HCT116 (cell line): ENCODE results near the gene CYP46A1. TPM values are rescaled to one million over a fixed set of nuclear protein-coding genes. Genes with fewer than 3 reads are reported as not detected.

Source experiments
- ATAC-seq: fragments of 200-7000 bp; cut with Tn5 transposase; 2 replicates; pipeline ENCODE4 v1.9.1; 2020; ENCODE audit warnings: mild to moderate bottlenecking, moderate library complexity
- BruUV-seq: library from RNA; stranded (reverse); fragments of 400-500 nt; replicated peaks from 2 replicates; lab custom pipeline; 2021; lab: Mats Ljungman, UMichigan
- CTCF ChIA-PET: fragments of 300-600 bp; sonication (Branson Sonifier 250); formaldehyde crosslinking; loops from one replicate; lab custom pipeline; 2021; ENCODE audit warnings: antibody characterized with exemption; lab: Charles Lee
- POLR2A ChIA-PET: fragments of 300-600, 350-600 bp; sonication (Branson Sonifier 250); formaldehyde crosslinking; loops from one replicate; lab custom pipeline; 2021; ENCODE audit warnings: antibody characterized with exemption; lab: Charles Lee
- RAD21 ChIA-PET, 2 experiments: fragments of 300-600 bp; sonication (Branson Sonifier 250); formaldehyde crosslinking; loops; one replicate each; lab custom pipeline; 2023; ENCODE audit warnings: low total read pairs in 2 of 2; ENCODE audit not compliant: uncharacterized antibody in 2 of 2, unreplicated experiment in 2 of 2, low non-redundant PET in 1 of 2; lab: Charles Lee
- DNase-seq: peaks from one replicate; pipeline ENCODE4 v3.0.0-alpha.2; 2010; ENCODE audit warnings: low read depth, low spot score
- H2AFZ ChIP-seq: fragments of 200-600 bp; shearing (Covaris generic), sonication (generic); 2 replicates; pipeline ENCODE4 v1.6.1; 2017; ENCODE audit warnings: low read depth, mixed run types, mixed read lengths, antibody characterized with exemption, low read length; ENCODE audit not compliant: poor library complexity, severe bottlenecking
- H3K27ac ChIP-seq: 2 replicates; pipeline ENCODE4 v1.5.1; 2012; ENCODE audit warnings: low read depth, low read length
- H3K27me3 ChIP-seq: fragments of 200-600 bp; sonication (generic); 2 replicates; pipeline ENCODE4 v1.6.1; 2016; ENCODE audit warnings: mixed run types, low read length, mixed read lengths; ENCODE audit not compliant: insufficient read depth
- H3K36me3 ChIP-seq, 2 experiments: fragments of 200-500 bp in 1 of 2; fragments of 200-600 bp in 1 of 2; sonication (Bioruptor generic) in 1 of 2; sonication (generic) in 1 of 2; 2 replicates each; pipeline versions ENCODE4 v1.5.1 to v1.6.1; 2014 to 2016; ENCODE audit warnings: low read length in 2 of 2, inconsistent platforms in 1 of 2, mixed read lengths in 1 of 2, mixed run types in 1 of 2; ENCODE audit not compliant: insufficient read depth in 2 of 2, control insufficient read depth in 1 of 2
- H3K4me1 ChIP-seq, 2 experiments: fragments of 200-600 bp in 1 of 2; sonication (generic) in 1 of 2; 2 replicates each; pipeline versions ENCODE4 v1.5.1 to v1.6.1; 2012 to 2017; ENCODE audit warnings: low read length in 2 of 2, inconsistent platforms in 1 of 2, mild to moderate bottlenecking in 1 of 2, mixed read lengths in 1 of 2, mixed run types in 1 of 2, moderate library complexity in 1 of 2; ENCODE audit not compliant: insufficient read depth in 2 of 2, control insufficient read depth in 1 of 2
- H3K4me2 ChIP-seq: fragments of 200-600 bp; sonication (generic); 2 replicates; pipeline ENCODE4 v1.6.1; 2017; ENCODE audit warnings: mixed run types, low read length, mixed read lengths
- H3K4me3 ChIP-seq, 2 experiments: fragments of 200-600 bp in 1 of 2; sonication (generic) in 1 of 2; replicated peaks in 1 of 2; 2 replicates each; pipeline ENCODE4 v1.5.1; 2011 to 2016; ENCODE audit warnings: low read length in 2 of 2, control low read depth in 1 of 2, low read depth in 1 of 2, mild to moderate bottlenecking in 1 of 2, mixed read lengths in 1 of 2, mixed run types in 1 of 2
- H3K79me2 ChIP-seq: fragments of 200-600 bp; sonication (generic); 2 replicates; pipeline ENCODE4 v1.6.1; 2017; ENCODE audit warnings: mild to moderate bottlenecking, mixed run types, low read length, moderate library complexity, mixed read lengths; ENCODE audit not compliant: insufficient read depth
- H3K9ac ChIP-seq: fragments of 200-600 bp; sonication (generic); 2 replicates; pipeline ENCODE4 v1.6.1; 2016; ENCODE audit warnings: low read length, mixed read lengths
- H3K9me2 ChIP-seq: fragments of 200-600 bp; sonication (generic), shearing (Covaris generic); 2 replicates; pipeline ENCODE4 v1.6.1; 2017; ENCODE audit warnings: mixed run types, mild to moderate bottlenecking, moderate library complexity; ENCODE audit not compliant: insufficient read depth
- H3K9me3 ChIP-seq, 2 experiments: fragments of 200-500 bp in 1 of 2; fragments of 200-600 bp in 1 of 2; sonication (Bioruptor generic) in 1 of 2; sonication (generic) in 1 of 2; 2 replicates each; pipeline ENCODE4 v1.6.1; 2014 to 2017; ENCODE audit warnings: low read length in 2 of 2, mixed read lengths in 2 of 2, inconsistent platforms in 1 of 2, low read depth in 1 of 2, mild to moderate bottlenecking in 1 of 2, mixed run types in 1 of 2, moderate library complexity in 1 of 2; ENCODE audit not compliant: control insufficient read depth in 1 of 2, insufficient read depth in 1 of 2
- H4K20me1 ChIP-seq: fragments of 200-600 bp; sonication (generic), shearing (Covaris generic); 2 replicates; pipeline ENCODE4 v1.6.1; 2017; ENCODE audit warnings: mixed run types, mild to moderate bottlenecking, moderate library complexity; ENCODE audit not compliant: insufficient read depth
- ATF3 ChIP-seq: IDR thresholded peaks from 2 replicates; pipeline ENCODE4 v1.6.1; 2012
- CBX3 ChIP-seq: IDR thresholded peaks from 2 replicates; pipeline ENCODE4 v1.6.1; 2012; ENCODE audit warnings: low read depth
- CEBPB ChIP-seq: IDR thresholded peaks from 2 replicates; pipeline ENCODE4 v1.6.1; 2012; ENCODE audit warnings: low read depth
- EGR1 ChIP-seq: IDR thresholded peaks from 2 replicates; pipeline ENCODE4 v1.6.1; 2012; ENCODE audit warnings: low read depth
- ELF1 ChIP-seq: IDR thresholded peaks from 2 replicates; pipeline ENCODE4 v1.6.1; 2012; ENCODE audit warnings: low read depth, borderline replicate concordance
- EZH2 ChIP-seq: fragments of 200-600 bp; sonication (generic); IDR thresholded peaks from 2 replicates; pipeline ENCODE4 v1.6.1; 2017; ENCODE audit warnings: antibody characterized with exemption, mixed run types
- EZH2phosphoT487 ChIP-seq: fragments of 200-600 bp; IDR thresholded peaks from 2 replicates; pipeline ENCODE4 v1.6.1; 2018; ENCODE audit warnings: antibody characterized with exemption, borderline replicate concordance
- FOSL1 ChIP-seq: IDR thresholded peaks from 2 replicates; pipeline ENCODE4 v1.6.1; 2012; ENCODE audit warnings: low read depth
- MAX ChIP-seq: IDR thresholded peaks from 2 replicates; pipeline ENCODE4 v1.6.1; 2012
- POLR2AphosphoS5 ChIP-seq: IDR thresholded peaks from 2 replicates; pipeline ENCODE4 v1.6.1; 2011; ENCODE audit warnings: mild to moderate bottlenecking, low read depth, low read length, moderate library complexity
- RAD21 ChIP-seq: IDR thresholded peaks from 2 replicates; pipeline ENCODE4 v1.6.1; 2012; ENCODE audit warnings: low read depth, mild to moderate bottlenecking
- REST ChIP-seq: IDR thresholded peaks from 2 replicates; pipeline ENCODE4 v1.6.1; 2012; ENCODE audit warnings: low read depth
- SIN3A ChIP-seq: IDR thresholded peaks from 2 replicates; pipeline ENCODE4 v1.6.1; 2012; ENCODE audit warnings: low read depth
- SP1 ChIP-seq: IDR thresholded peaks from 2 replicates; pipeline ENCODE4 v1.6.1; 2012; ENCODE audit warnings: low read depth
- SRF ChIP-seq: IDR thresholded peaks from 2 replicates; pipeline ENCODE4 v1.6.1; 2012; ENCODE audit warnings: low read depth
- TCF7L2 ChIP-seq: IDR thresholded peaks from 2 replicates; pipeline ENCODE4 v1.7.0; 2011; ENCODE audit warnings: borderline replicate concordance, inconsistent platforms; ENCODE audit not compliant: insufficient read depth, insufficient read length; ENCODE audit errors: extremely low read depth
- ZBTB33 ChIP-seq: IDR thresholded peaks from 2 replicates; pipeline ENCODE4 v1.6.1; 2011; ENCODE audit warnings: mild to moderate bottlenecking, low read length, moderate library complexity; ENCODE audit not compliant: insufficient replicate concordance; ENCODE audit errors: extremely low read depth
- ZFX ChIP-seq: fragments of 450-650 bp; IDR thresholded peaks from 2 replicates; pipeline ENCODE4 v1.6.1; 2017
- ZNF274 ChIP-seq: fragments of 200-500 bp; sonication (Bioruptor generic); IDR thresholded peaks from 2 replicates; pipeline ENCODE4 v1.6.1; 2014; ENCODE audit warnings: mild to moderate bottlenecking, low read depth, low read length, inconsistent platforms
- intact Hi-C: fragments of 100-400 bp; cut with micrococcal nuclease; formaldehyde crosslinking; loops from 2 replicates; pipeline ENCODE4 v1.10.0; 2022
- total RNA-seq: library from RNA; stranded (reverse); gene quantifications from one replicate; pipeline ENCODE4 v1.2.1, GENCODE V29; 2021; ENCODE audit not compliant: unreplicated experiment

The CYP46A1 gene
- total RNA-seq, 1 experiment from 2014 or later: 0.76 TPM

GRCh38 chr14:99681101-99681831 lies 2.8 kb upstream of the CYP46A1 start:
- H3K36me3 ChIP-seq: no peaks in the 10 kb centered on the region
- peaks cover 0 to 25% of the 10 kb centered on the region in 2 experiments; a peak in 2 of 4 replicates for H3K4me1 ChIP-seq
- no peak overlapping the region for H2AFZ ChIP-seq
- no peaks in the 10 kb centered on the region for H3K79me2 ChIP-seq
- H3K9me2 ChIP-seq: no peaks in the 10 kb centered on the region
- TF ChIP-seq MAX (no peak), ZFX (no peak), EZH2phosphoT487 (no peak), ELF1 (no peak), ZNF274 (no peak), POLR2AphosphoS5 (no peak), FOSL1 (no peak), RAD21 (no peak), SRF (no peak), ZBTB33 (no peak), ATF3 (no peak), CBX3 (no peak), CEBPB (no peak), EZH2 (no peak), REST (no peak), SP1 (no peak), EGR1 (no peak), SIN3A (no peak), TCF7L2 (no peak)
- no peaks in the 10 kb centered on the region for H4K20me1 ChIP-seq
- POLR2A ChIA-PET: no interaction called here
- DNase-seq (no peak), ATAC-seq (no peak)
- no peaks in the 10 kb centered on the region for H3K27me3 ChIP-seq
- no peak overlapping the region for H3K4me3 ChIP-seq
- H3K9me3 ChIP-seq: peaks cover 0 to 11% of the 10 kb centered on the region in 2 experiments; a peak in 2 of 4 replicates
- no peak overlapping the region for H3K27ac ChIP-seq
- CTCF ChIA-PET: interaction anchor here (1.6 kb wide), 1 partner anchor 217 kb away, joined by 5 read pairs; no protein-coding TSS in a partner anchor
- no peak overlapping the region for H3K4me2 ChIP-seq
- no TSS peak for BruUV-seq
- intact Hi-C loops: no loop called here
- RAD21 ChIA-PET: no interaction called here
- H3K9ac ChIP-seq: no peak overlapping the region
